HG02885 (cell line): ENCODE measurements around the gene MICAL3.

Experiments
- ATAC-seq: cut with Tn5 transposase; IDR thresholded peaks from one replicate; pipeline ENCODE4 v1.9.1; 2021; ENCODE audit warnings: mild to moderate bottlenecking; ENCODE audit not compliant: unreplicated experiment, poor library complexity

Gene MICAL3

DNA sequence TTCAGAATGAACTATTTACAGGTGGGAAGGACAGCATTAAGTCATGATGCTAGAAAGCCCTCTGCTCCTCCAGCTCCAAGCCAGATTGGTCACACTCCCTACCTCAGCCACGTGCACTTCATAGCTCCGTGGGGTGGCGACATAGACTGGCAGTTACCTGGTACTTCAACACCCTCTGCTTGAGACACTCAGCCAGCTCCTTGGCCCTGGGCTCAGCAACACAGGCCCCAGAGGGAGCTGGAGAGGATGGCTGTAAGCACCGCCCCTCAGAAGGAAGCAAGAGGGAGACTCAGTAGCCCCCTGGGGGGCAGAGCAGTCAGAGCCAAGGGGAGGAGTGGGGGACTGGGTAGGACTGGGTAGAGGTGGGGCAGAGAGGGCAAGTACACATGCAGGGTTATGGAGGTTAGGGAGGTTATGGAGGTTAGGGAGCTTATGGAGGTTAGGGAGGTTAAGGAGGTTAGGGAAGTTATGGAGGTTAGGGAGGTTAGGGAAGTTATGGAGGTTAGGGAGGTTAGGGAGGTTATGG is 148.0 kb downstream of the MICAL3 start:
- no peak for ATAC-seq

DNA sequence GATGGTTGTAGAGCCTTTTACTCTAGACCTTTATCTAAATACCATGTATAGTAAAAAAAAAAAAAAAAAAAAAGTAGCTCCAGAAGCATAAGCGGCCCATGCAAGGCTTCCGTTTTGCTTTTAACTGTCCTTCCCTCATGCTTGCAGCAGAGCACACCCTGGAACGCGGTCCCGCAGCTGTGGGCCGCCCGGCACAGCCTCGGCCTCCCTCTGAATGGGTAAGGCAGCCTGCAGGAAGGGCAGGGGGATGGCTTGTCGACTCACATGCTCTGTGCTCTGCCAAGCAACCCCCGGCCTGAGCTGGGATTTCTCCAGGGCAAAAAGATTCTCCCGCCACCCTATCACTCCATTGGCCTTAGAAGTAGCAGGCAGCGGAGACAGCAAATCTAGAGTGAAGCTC is 148.7 kb downstream of the MICAL3 start:
- no peak for ATAC-seq

DNA sequence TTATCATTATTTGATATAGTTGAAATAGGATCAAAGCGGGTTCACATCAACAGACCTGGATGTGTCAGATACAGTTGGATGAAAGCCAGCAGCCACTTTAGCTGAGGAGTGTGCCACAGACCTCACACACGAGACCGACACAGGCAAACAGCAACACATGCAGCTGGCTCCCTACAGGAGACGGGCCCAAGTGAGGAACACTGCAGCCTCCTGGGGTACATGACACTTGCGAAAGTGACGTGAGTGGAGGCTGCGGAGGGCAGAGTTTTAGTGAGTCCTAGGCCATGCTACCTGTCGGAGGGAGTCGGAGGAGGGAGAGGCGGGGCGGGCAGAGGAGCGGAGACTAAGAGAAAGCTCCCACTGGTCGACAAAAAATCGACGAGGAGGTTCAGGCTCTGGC is 149.2 kb downstream of the MICAL3 start:
- no peak for ATAC-seq

DNA sequence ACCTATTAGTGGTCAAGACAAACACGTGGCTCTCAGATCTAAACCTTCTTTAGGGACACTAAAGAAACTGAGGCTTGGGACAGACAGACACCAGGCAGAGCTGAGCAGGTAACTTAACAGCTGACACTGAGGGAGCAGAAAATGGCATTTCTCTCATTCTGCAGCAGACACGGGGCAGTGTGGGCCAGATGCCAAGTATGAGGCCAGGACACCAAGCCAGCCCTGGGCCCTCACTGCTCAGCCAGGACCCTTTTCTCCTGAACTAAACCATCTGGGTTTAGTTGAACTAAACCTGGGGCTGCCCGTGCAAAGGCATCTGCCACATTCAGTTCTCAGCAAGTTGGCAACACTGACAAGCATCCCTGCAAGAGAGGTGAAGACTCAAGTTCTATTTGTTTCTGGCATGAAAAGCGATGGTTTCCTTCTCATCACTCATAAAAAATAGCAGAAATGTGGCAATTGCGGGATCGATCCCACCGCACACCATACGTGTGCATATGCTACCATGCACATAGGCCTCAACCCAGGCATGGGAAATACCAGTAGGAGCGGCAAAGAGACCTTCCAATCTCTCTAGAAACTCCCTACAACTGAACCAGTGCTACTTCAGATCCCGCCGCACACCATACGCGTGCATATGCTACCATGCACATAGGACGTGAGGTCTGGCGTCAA is 150.0 kb downstream of the MICAL3 start:
- ATAC-seq, result no peak

DNA sequence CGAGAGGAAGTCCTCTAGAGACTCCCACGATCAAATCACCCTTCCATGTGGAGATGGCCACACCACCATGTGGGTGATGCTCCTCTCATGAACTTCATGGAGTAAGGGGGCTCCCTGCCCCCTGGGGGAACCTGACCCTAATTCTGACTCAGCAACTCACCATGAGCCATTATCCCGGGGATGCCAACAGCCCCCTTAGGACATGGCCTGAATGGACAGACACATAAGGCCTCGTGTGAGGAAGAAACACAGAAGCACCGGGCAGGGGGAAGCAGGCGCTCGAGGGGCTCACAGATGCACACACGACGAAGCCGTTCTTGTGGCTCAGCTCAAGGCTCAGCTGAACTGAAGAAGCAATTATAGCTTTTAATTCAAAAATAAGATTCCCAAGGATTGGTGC is 150.6 kb downstream of the MICAL3 start:
- ATAC-seq, result no peak

DNA sequence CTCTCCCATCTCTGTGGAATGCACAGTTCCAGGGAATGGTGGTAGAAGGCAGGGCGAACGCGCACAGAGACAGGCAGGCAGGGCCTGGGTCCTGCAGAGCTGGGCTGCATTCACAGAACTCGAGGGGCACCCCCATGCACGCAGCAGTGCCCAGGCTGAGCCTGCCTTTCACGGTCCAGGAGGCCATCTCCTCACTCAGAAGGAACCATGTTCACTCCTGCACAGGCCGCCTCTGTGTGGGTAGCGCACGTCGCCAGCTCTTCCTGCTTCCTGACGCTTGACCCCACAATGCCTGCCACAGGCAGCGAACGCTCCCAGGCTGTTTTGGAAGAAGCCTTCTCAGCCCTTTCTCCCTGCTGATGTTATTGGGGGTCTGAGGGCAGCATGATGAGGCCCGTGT is 151.2 kb downstream of the MICAL3 start:
- no peak for ATAC-seq

DNA sequence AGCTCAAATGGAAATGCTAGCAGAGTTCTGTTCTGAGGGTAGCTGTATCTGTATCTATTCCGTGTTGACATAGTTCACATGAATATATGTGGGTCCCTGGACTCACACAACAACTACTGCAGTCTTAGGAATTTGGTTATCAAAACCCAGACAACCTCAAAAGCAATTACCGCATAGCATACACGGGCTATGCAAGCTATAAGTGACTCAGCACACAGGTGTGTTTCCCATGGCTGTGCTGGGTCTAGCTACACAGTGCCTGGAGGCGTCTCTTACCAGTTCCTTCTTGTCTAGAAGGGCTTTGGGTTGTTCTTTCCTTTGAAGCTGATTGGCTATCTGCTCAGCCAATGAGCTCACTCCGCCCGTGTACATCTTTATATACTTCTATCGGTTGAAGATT is 151.9 kb downstream of the MICAL3 start:
- no peak for ATAC-seq

DNA sequence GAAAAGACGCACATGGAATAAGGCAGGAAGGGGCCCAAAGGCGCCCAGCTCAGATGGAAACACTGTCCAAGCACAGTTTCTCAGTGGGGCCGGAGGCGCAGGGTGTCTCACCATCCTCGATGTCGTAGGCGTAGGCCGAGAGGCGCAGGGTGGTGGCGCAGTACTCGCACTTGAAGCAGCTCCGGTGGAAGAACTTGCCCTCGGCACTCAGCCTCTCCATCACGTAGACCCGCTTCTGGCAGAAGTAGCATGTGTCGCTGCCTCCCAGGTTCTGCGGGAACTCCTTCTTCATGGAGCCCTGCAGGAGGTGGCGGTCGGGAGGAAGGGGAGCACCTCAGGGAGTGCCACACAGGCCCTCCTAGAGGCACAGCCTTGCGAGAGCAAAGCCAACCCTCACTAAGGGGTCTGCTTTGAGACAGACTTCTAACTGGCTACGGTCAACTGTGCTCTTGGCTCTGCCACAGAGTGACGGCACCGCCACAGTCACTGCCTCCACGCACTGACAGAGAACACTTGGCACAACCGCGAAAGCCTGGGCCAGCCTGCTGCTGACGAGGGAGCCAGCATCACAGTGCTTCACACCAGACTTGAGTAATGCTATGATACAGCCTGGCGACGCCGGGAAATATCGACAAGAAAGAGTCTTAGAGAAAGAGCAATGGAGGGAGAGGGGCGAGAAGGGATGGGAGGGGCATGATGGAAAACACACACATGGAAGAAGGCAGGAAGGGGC is 152.5 kb downstream of the MICAL3 start:
- no peak for ATAC-seq

DNA sequence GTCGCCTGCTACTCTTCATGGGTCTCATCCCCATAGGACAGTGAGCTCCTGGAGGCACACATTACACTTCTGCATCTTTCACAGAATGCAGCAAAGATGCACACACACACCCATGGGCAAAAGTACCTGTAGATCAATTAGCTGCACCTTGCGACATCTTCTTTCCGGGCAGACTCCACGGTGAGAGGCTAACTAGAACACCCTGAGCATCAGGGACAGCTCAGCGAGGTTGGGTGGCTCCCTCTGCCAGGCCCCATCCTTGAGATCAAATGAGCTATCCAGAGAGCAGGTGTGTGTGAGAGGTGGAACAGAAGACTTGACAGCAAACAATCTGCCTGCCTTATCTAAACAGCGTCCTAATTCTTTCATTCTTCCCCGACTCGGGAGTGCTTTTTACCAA is 154.0 kb downstream of the MICAL3 start:
- no peak for ATAC-seq

DNA sequence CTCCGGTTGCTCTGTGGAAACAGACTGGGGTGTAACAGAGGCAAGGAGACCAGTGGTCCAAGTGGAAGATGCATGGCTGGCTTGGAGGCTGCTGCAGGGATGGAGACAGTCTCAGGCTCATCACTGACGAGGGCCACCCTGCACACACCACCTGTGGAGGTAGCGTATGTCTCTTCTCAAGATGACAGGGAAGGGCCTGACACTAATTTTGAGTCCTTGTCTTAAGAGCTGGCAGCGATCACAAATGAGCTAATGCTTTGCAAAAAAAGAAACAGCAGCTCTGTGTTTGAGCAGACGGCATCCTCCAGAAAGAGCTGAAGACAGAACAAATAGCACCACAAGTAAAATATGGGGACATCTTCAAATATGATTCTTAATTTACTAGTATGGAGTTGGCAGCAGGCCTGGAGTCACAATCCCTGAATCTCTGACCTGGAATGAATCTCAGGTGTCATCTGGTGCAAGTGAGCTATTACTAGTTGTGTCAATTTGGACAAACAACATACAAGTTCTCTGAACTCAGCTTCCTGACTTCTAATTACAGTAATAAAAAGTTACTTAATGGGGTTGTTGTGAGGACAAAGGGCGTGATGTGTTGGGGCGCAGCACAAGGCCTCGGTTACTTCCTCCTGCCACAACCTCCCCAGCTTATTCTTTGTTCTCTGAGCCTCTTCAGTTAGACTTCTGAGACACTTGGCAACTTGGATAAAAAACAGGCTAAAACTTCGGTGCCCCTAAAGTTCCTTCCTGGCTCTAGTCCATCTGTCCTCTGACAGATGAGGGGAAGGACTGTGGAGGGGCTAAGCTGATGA is 154.9 kb downstream of the MICAL3 start:
- no peak for ATAC-seq

DNA sequence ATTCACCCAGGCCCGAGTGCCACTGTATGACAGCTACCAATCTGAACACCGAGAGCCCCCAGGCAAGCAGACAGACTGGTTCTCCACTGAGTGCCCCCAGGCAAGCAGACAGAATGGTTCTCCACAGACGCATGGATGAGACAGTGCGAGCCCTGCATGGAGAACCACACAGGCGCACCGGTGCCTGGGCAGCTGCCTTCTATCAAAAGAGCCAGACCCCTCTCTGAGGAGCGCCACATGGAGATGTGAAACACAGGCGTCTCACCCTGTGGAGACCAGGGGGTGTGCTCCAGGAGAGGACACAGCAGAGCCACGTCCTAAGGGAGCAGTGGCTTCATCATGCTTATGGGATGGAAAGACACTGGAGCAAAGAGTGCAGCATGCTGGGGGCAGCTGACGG is 155.6 kb downstream of the MICAL3 start:
- no peak for ATAC-seq

DNA sequence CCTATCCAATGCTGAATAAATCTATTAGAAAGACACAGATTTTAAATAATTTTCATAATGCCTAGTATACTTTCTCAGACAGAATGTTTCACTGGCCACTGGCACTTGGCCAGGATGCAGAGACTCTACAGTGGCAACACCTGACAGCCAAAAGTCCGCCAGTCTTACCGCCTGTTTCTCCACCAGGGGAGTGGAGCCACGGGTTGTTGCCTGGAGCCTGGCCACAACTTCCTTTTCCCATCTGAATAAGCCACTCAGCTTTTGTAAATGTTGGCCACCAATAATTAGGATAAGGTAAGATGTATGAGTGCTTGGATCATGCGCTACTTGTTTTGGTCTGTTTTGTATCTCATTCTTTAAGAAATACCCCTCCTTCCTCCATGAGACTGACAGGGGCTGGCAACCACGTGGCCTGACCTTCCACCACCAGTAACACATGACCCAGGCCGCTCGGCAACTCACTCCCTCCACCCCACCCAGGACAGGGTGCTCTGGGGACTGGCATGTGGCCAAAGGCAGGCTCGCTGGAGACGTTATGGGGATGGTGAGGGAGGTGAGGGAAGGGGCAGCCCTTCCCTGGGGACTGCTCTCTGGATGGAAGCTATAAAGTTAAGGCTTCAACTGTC is 157.1 kb downstream of the MICAL3 start:
- no peak for ATAC-seq

DNA sequence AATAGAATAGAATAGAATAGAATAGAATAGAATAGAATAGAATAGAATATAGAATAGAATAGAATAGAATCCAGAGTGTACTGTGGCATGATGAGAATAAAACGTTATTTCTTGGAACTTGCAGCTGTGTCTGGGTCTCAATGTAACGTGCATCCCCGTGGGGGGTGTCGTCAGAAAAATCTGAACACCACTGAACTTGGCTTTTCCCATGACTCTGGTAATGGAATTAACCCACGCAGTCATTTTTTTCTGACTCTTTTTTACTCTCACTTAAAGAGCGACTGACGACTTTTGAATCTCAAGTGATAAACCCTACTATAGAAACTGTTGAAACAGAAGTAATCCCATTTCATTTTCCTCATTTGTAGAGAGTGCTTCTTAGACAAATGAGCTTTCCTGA is 157.7 kb downstream of the MICAL3 start:
- ATAC-seq, result no peak

DNA sequence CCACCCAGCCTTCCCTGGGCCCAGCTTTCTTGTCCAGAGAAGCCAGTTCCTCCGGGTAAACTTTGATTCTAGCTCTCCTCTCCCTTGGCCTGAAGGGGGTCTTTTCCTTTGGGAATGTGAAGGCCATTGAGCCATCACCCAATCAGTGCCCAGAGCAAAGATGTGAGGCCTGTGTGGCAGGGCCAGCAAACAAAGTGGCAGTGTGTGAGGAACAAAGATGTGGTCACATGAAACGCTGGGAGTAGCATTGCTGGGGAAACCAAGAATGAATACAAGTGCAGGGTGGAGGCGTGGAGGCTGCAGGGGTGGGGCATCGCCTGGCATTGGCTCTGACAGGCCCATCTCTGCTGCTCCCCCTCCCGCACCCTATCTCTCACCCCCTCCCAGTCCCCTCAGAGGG is 158.2 kb downstream of the MICAL3 start:
- ATAC-seq, result no peak

DNA sequence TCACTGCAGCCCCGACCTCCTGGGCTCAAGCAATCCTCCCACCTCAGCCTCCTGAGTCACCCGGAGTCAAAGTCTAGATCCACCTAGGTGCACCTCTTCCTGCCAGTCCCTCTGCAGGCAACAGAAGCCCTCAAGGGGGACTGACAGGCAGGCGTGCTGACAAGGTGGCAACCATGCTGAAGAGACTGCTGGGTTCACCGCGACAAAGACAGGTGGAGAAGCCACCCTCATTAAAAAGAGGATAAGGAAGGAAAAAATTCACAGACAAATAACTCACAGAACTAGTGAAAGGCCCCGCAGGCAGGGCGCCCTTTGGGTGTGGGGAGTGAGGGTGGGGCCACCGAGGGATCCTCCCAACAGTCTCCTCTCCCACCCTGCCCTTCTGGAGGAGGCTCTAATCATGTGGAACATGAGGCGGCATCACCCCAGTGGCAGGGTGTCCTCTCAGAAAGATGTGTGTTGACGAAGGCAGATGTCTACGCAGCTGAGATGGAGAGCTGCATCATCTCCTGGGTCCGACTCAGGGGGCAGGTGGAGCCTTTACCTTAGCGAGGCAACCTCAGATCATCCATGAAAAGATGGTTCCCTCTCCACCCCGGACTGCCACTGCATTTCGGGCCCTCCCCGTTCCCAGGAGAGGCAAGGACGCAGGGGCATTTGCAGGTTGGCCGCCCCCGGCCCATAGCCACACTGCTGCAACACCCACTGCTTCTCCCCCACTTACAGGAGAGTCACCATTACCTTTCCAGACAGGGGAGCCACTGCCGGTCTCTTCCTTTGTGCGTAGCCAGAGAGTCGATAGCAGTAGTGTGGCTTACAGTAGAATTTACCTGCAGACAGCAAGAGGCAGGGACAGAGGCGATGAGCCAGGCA is 158.9 kb downstream of the MICAL3 start:
- no peak for ATAC-seq

DNA sequence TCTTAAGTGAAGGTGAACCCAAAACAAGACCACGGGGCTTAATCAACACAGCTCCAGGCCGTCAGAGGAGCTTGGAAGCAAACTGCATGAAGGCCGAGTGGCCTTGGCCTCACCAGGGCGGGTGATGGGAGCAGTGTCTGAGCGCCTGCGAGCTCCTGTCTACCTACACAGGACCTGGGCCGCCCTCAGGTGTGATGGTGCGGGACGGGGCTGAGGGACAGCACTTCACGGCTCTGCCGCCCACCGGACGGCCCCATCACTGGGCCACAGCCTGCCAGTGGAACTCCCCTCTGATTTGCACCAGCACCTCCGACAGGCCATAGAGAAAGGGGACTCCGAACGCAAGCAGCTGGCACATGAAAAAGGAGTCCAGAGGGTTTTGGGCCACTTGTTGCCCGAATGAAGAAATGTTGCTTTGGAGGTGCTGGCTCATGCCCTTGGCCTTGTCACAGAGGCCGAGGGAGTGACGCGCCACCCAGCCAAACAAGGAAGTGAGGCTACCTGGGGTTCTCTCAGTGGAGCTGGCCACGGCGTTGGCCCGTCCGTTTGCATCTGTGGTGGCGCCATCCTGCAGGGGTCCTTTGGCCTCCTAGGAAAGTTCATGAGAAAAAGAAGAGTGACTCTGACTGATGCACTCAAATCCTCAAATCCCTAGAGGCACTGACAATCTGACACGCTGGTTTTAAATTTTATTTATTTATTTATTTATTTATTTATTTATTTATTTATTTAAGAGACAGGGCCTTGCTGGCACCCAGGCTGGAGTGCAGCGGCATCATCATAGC is 159.8 kb downstream of the MICAL3 start:
- ATAC-seq, result no peak

DNA sequence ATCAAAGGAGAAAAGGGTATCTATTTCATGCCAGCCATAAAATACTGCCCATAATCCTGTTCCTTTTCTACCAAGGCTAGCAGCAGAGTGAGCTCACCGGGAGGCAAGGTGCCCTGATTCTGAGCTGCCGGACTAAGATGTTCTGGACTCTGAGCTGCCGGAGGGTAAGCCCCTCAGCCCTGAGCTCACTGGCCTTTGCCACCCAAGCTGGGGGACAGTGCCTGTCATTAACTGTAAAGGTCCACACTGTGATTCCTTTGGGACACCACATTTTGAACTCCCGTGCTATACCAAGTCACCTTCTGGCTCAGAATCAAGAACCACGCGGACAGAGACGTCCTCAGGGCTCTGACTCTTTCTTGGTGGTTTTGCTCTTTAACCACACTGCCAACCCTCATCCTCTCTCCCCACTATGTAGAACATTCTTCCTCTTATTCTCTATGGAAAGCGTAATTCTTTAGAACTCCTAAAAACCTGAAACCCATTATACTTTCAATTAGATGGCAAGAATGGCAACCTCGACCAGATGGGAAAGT is 161.6 kb downstream of the MICAL3 start:
- no peak for ATAC-seq

DNA sequence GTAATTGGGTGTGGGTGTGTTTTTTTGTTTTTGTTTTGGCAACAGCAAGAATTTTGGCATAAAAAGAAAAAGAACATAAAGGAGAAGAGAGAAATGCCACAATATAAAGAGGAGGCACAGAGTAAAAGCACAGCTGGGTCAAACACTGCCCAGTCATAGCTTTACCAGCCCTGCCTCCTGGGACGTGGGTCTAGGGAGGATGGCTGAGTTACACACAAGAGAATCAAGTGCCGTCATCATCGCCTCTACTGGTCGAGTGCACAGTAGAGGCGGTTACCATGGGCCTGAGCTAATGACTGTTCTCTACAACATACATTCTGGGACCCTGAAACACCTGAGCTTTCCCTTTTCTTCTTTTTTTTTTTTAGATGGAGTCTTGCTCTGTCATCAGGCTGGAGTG is 162.5 kb downstream of the MICAL3 start:
- ATAC-seq, result no peak
